ENCODE data around the gene ENTREP3. TPM values are rescaled to one million over a fixed set of nuclear protein-coding genes. Genes with fewer than 3 reads are reported as not detected.

Gene ENTREP3
- total RNA-seq, 1 donor from 2014 or later = 37.6 TPM

DNA sequence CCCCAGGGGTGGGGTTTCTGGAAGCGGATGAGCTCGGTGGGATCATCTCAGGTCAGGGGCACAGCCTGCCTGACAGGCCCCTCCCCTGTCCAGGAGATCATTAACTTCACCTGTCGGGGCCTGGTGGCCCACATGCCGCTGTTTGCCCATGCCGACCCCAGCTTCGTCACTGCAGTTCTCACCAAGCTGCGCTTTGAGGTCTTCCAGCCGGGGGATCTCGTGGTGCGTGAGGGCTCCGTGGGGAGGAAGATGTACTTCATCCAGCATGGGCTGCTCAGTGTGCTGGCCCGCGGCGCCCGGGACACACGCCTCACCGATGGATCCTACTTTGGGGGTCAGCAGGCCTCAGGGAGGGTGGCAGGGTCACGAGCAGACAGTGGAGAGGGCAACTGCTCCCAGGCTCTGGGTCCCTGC lies 30.4 kb upstream of the ENTREP3 start:
- Mint-ChIP-seq H3K27ac (ENCODE audit: unreplicated experiment) (no peak overlapping the region), H3K4me3 (ENCODE audit: unreplicated experiment) (no peak overlapping the region), H3K4me1 (ENCODE audit: unreplicated experiment) (no peaks in the 10 kb centered on the region), H3K9me3 (ENCODE audit: unreplicated experiment) (no peaks in the 10 kb centered on the region), H3K36me3 (ENCODE audit: unreplicated experiment) (no peaks in the 10 kb centered on the region), H3K27me3 (ENCODE audit: unreplicated experiment) (no peaks in the 10 kb centered on the region)
- no peak for DNase-seq (ENCODE audit: extremely low spot score, unreplicated experiment)
- TF ChIP-seq, protein P1, sequence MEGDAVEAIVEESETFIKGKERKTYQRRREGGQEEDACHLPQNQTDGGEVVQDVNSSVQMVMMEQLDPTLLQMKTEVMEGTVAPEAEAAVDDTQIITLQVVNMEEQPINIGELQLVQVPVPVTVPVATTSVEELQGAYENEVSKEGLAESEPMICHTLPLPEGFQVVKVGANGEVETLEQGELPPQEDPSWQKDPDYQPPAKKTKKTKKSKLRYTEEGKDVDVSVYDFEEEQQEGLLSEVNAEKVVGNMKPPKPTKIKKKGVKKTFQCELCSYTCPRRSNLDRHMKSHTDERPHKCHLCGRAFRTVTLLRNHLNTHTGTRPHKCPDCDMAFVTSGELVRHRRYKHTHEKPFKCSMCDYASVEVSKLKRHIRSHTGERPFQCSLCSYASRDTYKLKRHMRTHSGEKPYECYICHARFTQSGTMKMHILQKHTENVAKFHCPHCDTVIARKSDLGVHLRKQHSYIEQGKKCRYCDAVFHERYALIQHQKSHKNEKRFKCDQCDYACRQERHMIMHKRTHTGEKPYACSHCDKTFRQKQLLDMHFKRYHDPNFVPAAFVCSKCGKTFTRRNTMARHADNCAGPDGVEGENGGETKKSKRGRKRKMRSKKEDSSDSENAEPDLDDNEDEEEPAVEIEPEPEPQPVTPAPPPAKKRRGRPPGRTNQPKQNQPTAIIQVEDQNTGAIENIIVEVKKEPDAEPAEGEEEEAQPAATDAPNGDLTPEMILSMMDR (IDR thresholded peaks at IDR 0.05) = no peak

DNA sequence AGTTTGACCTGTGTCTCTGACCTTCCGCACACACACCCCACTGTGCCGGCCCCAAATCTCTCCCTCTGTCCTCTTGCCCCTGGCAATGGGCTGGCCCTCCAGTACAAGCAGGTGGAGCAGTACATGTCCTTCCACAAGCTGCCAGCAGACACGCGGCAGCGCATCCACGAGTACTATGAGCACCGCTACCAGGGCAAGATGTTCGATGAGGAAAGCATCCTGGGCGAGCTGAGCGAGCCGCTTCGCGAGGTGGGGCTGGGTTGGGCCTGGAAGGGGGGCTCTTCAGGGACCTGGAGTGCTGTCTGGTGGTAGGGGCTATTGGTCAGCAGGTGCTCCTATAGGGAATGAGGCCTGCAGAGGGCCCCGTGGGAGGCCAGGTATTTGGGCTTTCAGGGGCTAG lies 29.8 kb upstream of the ENTREP3 start:
- H3K4me1 Mint-ChIP-seq (ENCODE audit: unreplicated experiment) = no peaks in the 10 kb centered on the region
- H3K27me3 Mint-ChIP-seq (ENCODE audit: unreplicated experiment) = no peaks in the 10 kb centered on the region
- H3K36me3 Mint-ChIP-seq (ENCODE audit: unreplicated experiment) = no peaks in the 10 kb centered on the region
- no peak overlapping the region for H3K4me3 Mint-ChIP-seq (ENCODE audit: unreplicated experiment)
- H3K9me3 Mint-ChIP-seq (ENCODE audit: unreplicated experiment) = no peaks in the 10 kb centered on the region
- TF ChIP-seq, protein P1 (IDR thresholded peaks at IDR 0.05) = no peak
- DNase-seq (ENCODE audit: extremely low spot score, unreplicated experiment) = no peak
- no peak overlapping the region for H3K27ac Mint-ChIP-seq (ENCODE audit: unreplicated experiment)

DNA sequence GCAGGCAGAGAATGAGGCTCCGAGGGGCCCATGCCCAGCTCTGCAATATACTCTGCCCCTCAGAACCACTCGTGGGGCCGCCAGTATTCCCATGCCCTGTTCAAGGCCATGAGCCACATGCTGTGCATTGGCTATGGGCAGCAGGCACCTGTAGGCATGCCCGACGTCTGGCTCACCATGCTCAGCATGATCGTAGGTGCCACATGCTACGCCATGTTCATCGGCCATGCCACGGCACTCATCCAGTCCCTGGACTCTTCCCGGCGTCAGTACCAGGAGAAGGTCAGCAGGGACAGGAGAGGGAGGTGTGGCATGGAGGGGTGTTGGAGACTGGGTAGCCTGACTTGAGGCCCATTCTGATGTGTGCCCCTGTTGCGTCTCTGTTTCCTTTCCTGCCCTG lies 29.2 kb upstream of the ENTREP3 start:
- H3K4me1 Mint-ChIP-seq (ENCODE audit: unreplicated experiment) = no peaks in the 10 kb centered on the region
- no peaks in the 10 kb centered on the region for H3K9me3 Mint-ChIP-seq (ENCODE audit: unreplicated experiment)

DNA sequence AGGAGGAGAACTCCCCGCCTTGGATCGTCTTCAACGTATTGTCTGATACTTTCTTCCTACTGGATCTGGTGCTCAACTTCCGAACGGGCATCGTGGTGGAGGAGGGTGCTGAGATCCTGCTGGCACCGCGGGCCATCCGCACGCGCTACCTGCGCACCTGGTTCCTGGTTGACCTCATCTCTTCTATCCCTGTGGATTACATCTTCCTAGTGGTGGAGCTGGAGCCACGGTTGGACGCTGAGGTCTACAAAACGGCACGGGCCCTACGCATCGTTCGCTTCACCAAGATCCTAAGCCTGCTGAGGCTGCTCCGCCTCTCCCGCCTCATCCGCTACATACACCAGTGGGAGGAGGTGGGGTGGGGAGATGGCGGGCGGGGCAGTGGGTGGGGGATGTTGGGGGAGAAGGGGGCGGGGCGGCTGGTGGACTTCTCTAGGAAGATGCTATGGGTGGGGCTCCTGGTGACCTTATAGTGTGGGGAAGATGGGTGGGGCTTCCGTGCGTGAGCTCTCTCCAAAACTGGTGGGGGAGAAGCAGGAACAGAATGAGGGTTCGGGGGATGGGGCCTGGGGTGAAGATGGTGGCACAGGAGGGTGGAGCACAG lies 27.3 kb upstream of the ENTREP3 start:
- H3K27me3 Mint-ChIP-seq (ENCODE audit: unreplicated experiment) = no peaks in the 10 kb centered on the region
- DNase-seq (ENCODE audit: extremely low spot score, unreplicated experiment) = no peak
- no peak overlapping the region for H3K27ac Mint-ChIP-seq (ENCODE audit: unreplicated experiment)
- no peak overlapping the region for H3K4me3 Mint-ChIP-seq (ENCODE audit: unreplicated experiment)
- TF ChIP-seq, protein P1 (IDR thresholded peaks at IDR 0.05) = no peak
- no peaks in the 10 kb centered on the region for H3K9me3 Mint-ChIP-seq (ENCODE audit: unreplicated experiment)
- peaks cover 5% of the 10 kb centered on the region for H3K4me1 Mint-ChIP-seq (ENCODE audit: unreplicated experiment)
- H3K36me3 Mint-ChIP-seq (ENCODE audit: unreplicated experiment) = no peaks in the 10 kb centered on the region

More for the DNA sequence above, 29.2 kb upstream of the ENTREP3 start:
- TF ChIP-seq, protein P1 (IDR thresholded peaks at IDR 0.05) = no peak
- Mint-ChIP-seq H3K4me3 (ENCODE audit: unreplicated experiment) (no peak overlapping the region), H3K27me3 (ENCODE audit: unreplicated experiment) (no peaks in the 10 kb centered on the region), H3K27ac (ENCODE audit: unreplicated experiment) (no peak overlapping the region), H3K36me3 (ENCODE audit: unreplicated experiment) (no peaks in the 10 kb centered on the region)
- no peak for DNase-seq (ENCODE audit: extremely low spot score, unreplicated experiment)

DNA sequence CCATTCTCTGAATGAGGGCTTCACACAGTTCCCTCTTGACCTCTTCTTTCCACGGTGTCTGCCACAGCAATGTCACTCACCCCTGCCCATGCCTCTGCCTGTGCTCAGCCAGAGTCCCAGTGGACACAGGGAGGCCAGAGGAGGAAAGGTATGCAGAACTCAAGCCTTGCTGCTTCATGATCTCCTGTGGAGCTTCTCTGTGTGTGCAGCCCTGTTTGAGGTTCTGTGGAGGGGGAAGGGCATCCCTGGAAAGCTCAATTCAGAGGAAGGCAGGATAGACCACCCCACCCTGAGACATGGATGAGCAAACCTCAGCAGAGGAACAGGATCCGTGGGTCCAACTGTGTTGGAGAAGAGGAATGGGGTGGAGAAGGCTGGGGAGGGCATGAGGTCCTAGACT lies 24.0 kb upstream of the ENTREP3 start:
- TF ChIP-seq, protein P1 (IDR thresholded peaks at IDR 0.05) = no peak
- Mint-ChIP-seq H3K27me3 (ENCODE audit: unreplicated experiment) (no peaks in the 10 kb centered on the region), H3K4me1 (ENCODE audit: unreplicated experiment) (peaks cover 7% of the 10 kb centered on the region), H3K4me3 (ENCODE audit: unreplicated experiment) (no peak overlapping the region), H3K27ac (ENCODE audit: unreplicated experiment) (no peak overlapping the region), H3K36me3 (ENCODE audit: unreplicated experiment) (no peaks in the 10 kb centered on the region), H3K9me3 (ENCODE audit: unreplicated experiment) (no peaks in the 10 kb centered on the region)
- DNase-seq (ENCODE audit: extremely low spot score, unreplicated experiment) = no peak
